ENCODE data around the gene KDELR1. TPM values are rescaled to one million over a fixed set of nuclear protein-coding genes. Genes with fewer than 3 reads are reported as not detected.

KDELR1 gene
- total and polyA plus RNA-seq, 2 of the 13 experiments (the other 11 are each of a cell fraction or from before 2014, with no cell fraction given): 134 to 185 TPM

DNA sequence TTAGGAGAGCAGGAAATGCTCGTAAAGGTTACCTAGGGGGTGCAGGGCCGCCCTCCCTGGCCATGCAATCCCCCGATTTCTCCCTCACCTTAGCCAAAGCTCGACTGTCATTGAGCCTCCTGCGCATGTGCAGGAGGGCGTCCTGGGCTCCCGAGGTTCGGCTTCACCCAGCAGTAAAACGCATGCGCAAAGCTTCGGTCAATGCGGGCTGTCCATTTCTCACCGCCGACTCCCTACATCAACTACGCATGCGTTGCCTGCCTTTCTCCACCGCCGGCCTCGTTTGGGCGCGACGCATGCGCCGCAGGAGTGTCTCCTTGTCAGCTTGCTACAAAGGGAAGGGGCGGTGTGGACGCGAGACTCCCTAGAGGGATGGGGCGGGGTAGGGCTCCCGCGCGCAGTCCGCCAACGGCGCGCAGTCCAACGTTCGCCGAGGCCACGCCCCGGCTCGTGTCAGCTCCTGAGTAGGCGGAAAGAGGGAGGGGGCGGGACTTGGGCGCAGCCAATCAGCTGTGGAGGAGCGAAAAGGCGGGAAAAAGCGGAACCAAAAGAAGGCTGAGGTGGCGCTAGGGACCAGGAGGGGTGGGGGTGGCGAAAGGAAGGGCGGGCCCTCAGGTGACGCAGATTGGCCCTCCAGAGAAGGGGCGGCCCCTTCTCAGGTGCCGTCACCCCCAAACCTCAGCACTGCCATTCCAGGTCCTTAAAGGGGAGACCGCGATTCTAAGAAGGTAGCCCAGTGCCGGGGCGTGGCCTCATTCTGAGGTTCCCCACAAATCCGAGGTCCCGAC is 27.3 kb downstream of the KDELR1 start, which contains the start of the genes SYNGR4 and TMEM143 (continued):
- 0 out of 2 replicates have a peak, but pooled peaks have one; percentile 9 for TF ChIP-seq HNF1B (CRISPR knock-in tag; IDR thresholded peaks at IDR 0.05)
- TF ChIP-seq ARNT2 (CRISPR knock-in tag; IDR thresholded peaks at IDR 0.05; ENCODE audit: low read depth): peak; percentile 26; the same call in 1 of the 2 replicates
- peak; percentile 44; the same call in 1 of the 2 replicates for TF ChIP-seq ZSCAN25 (CRISPR knock-in tag; IDR thresholded peaks at IDR 0.05)
- TF ChIP-seq BCL6 (CRISPR knock-in tag; IDR thresholded peaks at IDR 0.05): peak; percentile 3; the same call in 1 of the 2 replicates
- no peak for TF ChIP-seq ZNF678 (CRISPR knock-in tag; IDR thresholded peaks at IDR 0.05)
- no peak for TF ChIP-seq FOXP4 (CRISPR knock-in tag; IDR thresholded peaks at IDR 0.05)
- no peak for TF ChIP-seq GMEB2 (CRISPR knock-in tag; IDR thresholded peaks at IDR 0.05; ENCODE audit: low read depth)
- TF ChIP-seq NKX3-1 (CRISPR knock-in tag; IDR thresholded peaks at IDR 0.05): 0 out of 2 replicates have a peak, but pooled peaks have one; percentile 1
- TF ChIP-seq SRSF9 (IDR thresholded peaks at IDR 0.05; ENCODE audit: borderline replicate concordance, insufficient read depth, low read depth, low read length, poor library complexity, severe bottlenecking): no peak
- TF ChIP-seq KDM5B (CRISPR knock-in tag; IDR thresholded peaks at IDR 0.05; ENCODE audit: borderline replicate concordance): no peak
- 0 out of 2 replicates have a peak, but pooled peaks have one; percentile 64 for TF ChIP-seq ZNF329 (CRISPR knock-in tag; IDR thresholded peaks at IDR 0.05; ENCODE audit: low read depth)
- 0 out of 2 replicates have a peak, but pooled peaks have one; percentile 13 for TF ChIP-seq ZNF792 (CRISPR knock-in tag; IDR thresholded peaks at IDR 0.05)
- no peak for TF ChIP-seq GATAD1 (CRISPR knock-in tag; IDR thresholded peaks at IDR 0.05)
- TF ChIP-seq, protein P1, sequence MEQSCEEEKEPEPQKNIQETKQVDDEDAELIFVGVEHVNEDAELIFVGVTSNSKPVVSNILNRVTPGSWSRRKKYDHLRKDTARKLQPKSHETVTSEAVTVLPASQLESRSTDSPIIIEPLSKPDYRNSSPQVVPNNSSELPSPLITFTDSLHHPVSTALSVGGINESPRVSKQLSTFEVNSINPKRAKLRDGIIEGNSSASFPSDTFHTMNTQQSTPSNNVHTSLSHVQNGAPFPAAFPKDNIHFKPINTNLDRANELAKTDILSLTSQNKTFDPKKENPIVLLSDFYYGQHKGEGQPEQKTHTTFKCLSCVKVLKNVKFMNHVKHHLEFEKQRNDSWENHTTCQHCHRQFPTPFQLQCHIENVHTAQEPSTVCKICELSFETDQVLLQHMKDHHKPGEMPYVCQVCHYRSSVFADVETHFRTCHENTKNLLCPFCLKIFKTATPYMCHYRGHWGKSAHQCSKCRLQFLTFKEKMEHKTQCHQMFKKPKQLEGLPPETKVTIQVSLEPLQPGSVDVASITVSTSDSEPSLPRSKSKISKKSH (CRISPR knock-in tag; IDR thresholded peaks at IDR 0.05; ENCODE audit: borderline replicate concordance): no peak; the same call in 1 of the 2 replicates
- 0 out of 2 replicates have a peak, but pooled peaks have one; percentile 49 for TF ChIP-seq DZIP1 (CRISPR knock-in tag; IDR thresholded peaks at IDR 0.05)
- TF ChIP-seq SNRNP70 (IDR thresholded peaks at IDR 0.05; ENCODE audit: low read depth, low read length): no peak

All from HepG2 (cell line).